HG03095 (cell line): ENCODE data around the gene FRS3.

Source experiments
- ATAC-seq: cut with Tn5 transposase; IDR thresholded peaks from one replicate; pipeline ENCODE4 v1.9.1; 2021; ENCODE audit warnings: moderate library complexity; ENCODE audit not compliant: unreplicated experiment

FRS3 gene

DNA sequence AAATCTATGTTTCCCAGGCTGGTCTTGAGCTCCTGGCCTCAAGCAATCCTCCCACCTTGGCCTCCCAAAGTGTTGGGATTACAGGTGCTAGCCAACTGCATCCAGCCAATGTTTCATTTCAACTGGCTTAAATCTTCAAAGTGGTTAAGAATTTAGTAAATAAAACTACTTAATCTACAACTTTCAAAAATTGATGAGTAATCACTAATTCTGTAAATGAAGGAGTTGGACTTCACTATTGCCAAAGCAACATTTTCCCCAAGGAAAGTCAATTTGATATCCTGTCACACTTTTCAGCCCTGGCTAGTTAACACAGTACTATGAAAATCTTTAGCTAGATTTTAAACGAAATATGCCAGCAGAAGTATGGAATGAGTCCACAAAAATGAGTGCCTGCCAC lies 11.6 kb upstream of the FRS3 start:
- ATAC-seq: no peak

DNA sequence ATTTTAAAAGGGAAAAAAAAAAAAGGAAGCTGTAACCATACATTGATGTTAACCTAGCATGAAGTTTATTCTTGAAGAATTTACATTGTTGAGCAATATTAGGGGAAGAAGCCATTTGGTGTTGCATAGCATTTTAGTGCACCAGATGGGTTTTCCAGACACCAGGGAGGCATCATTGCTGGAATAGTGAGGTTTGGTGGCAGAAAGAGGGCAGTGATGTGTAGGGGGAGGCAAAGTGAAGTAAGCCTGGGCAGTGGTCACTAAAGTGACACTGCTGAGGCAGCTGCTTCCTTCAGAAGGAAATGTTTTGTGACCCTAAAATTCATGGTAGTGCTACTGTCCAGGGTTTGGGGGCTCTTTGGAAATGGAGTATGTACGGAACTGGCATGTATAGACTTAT lies 10.3 kb upstream of the FRS3 start:
- ATAC-seq: no peak

DNA sequence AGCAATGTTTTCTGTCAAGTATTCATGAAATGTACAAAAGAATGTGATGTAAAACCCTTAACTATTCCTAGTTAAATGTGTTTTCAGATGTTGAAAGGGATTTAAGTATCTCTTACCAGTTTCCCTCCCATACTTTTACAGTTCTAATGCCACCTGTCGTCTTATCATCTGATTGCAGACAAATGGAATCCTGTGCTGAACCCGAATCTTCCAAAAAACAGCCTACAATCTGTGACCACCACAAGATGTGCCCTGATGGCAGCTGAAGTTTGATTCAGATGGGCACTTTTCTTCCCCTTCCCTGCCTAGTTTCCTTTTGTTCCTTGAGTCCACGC lies 9.7 kb upstream of the FRS3 start:
- no peak for ATAC-seq

DNA sequence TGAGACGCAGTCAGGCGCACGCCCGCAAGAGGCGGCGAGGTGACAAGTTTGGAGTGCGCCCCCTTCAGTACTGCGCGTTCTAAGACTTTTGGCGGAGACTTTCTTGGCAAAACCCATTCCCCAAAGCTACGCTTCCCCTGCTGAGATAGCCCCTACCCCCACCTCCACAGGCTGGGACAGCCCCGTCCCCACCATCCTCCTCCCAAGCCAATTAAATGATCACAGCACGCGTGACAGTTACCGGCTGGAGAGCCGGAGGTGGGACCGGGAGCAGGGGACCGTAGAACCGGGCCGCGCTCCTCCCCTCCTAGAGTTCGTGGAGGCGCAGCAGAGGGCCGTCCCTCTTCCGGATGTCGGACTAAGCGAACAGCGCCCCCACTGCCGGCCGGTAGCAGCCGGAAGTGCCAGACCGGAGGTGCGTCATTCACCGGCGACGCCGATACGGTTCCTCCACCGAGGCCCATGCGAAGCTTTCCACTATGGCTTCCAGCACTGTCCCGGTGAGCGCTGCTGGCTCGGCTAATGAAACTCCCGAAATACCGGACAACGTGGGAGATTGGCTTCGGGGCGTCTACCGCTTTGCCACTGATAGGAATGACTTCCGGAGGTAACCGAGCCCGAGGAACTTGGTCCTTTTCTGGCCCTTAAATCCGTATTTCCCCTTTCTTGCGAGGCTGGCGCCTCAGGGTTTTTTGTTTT lies 7.7 kb upstream of the FRS3 start, which contains the start of gene TOMM6:
TOMM6 (plus strand) TSS at position 476 of the 699 bp plus-strand sequence; CDS start at position 480, 4 bp downstream.
- peak; percentile 76 for ATAC-seq

DNA sequence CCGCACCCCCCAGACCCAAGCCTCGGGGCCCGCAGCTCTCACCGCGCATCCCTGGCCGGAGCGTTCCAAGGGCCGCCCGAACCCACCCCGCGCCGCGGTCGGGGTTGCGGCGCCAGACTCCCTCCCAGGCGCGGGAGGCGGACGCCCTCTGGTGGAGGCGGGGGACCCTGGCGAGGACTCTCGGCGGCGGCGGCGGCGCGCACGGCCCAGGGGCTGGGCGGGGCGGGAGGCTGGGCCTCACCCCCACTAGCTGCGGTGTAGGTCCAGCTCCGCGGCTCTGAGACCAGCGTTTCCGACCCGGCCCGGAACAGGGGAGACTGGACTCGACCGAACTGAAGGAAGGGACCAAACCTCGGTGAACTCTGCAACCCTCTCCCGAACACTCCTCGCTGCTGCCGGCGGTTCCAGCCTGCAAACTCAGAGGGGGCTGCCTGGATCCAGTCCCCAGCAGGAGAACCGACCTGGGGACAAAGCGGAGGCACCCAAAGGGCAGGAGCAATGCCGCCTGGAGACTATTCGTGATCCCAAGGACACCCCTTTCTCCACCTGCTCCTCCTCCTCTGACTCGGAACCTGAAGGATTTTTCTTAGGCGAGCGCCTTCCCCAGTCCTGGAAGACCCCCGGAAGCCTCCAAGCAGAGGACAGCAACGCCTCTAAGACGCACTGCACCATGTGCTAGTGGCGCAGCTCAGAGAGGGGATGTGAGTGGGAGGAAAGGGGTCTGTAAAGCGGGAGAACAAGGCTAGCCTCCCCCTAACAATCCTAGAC lies 6.9 kb upstream of the FRS3 start:
- peak; percentile 54 for ATAC-seq

DNA sequence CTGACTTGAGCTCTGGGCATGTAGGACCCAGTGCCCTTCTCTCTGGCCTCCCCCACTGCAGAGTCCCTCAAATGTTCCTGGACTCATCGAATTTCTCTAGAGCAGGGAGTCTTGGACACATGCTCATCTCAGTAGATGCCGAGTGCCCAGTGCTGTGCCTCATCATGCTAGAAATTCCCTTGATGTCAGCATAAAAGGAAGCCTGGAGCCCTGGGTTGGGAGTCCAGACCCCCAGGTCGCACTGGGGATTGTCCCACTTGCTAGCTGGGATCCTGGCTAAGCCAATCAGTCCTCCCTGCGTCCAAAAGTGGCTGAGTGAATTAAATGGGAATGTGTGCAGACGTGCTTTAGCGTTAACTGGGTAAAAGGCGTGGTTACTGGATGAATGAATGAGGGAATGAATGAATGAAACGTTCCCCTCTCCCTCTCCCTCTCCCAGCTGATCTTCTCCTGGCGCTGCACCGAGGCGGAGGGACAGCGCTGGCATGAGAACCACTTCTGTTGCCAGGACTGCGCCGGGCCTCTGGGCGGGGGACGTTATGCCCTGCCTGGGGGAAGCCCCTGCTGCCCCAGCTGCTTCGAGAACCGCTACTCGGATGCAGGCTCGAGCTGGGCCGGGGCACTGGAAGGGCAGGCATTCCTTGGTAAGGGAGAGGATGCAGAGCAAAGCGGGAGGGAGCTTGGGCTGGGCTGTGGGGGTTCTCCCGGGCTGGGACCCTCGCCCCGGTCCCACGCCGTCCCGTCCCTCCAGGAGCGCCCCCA lies 6.2 kb upstream of the FRS3 start:
- no peak for ATAC-seq

DNA sequence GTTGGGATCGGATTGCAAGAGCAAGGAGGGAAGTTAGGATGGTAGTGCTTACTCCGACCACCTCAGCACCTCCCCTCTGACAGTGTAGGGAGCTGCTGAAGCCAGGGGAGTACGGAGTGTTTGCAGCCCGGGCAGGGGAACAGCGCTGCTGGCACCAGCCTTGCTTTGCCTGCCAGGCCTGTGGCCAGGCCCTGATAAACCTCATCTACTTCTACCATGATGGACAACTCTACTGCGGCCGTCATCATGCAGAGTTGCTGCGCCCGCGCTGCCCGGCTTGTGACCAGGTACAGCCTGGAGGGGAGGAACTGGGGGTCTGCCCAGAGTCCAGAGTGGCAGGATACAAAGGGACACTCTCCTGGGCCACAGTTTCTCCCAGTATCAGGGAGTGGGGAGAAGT lies 5.6 kb upstream of the FRS3 start:
- ATAC-seq: no peak

DNA sequence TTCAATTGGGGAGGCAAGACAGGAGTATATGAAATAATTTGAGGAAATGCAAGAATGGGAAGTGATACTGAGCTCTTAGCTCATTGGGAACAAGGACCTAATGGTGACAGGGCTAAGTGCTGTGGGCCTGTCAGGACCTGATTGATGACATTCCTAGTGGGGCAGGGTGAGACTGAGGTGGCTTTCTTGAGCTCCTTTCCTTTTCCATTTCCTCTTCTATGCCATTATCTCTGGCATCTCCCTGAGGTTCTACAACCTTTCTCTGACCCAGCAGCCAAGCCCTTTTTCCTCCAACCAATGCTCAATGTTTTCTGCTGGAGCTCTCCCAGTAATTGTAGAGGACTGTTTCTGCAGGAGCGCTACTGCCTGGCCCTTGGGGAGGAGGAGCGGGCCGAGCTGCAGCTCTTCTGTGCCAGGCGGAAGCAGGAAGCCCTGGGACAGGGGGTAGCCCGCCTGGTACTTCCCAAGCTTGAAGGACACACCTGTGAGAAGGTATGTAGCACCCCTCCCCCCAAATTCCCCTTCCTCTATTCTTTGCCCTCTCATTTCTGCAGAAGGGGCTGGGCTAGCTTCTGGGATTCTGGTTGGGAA lies 5.0 kb upstream of the FRS3 start:
- ATAC-seq: no peak

DNA sequence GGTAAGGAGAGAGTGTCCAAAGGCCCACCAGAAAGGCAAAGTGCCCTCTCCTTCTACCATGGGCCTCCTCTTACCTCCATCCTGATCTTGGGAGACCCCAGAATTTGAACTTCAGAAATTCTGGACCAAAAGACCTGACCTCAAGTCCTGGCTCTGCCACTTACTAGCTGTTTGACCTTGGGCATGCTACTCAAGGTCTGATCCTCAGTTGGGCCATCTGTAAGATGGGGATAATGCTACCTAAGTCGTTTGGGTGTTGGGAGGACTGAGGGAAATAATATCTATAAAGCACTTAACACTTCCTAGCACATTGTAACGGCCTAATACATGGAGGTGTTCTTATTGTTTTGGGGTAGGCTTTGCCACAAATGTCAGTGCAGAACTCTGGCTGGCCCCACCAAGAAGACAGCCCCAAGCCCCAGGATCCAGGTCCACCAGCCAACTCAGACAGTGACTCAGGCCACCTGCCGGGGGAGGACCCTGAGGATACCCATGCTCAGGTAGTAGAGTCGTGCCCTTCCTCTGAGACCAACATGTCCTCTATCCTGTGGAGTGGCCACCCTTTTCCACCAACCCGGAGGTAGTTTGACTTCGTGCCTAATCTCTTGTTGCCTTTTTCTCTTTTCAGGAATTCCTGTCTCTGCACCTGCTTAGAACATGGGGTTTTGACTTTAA lies 3.5 kb upstream of the FRS3 start:
- no peak for ATAC-seq

DNA sequence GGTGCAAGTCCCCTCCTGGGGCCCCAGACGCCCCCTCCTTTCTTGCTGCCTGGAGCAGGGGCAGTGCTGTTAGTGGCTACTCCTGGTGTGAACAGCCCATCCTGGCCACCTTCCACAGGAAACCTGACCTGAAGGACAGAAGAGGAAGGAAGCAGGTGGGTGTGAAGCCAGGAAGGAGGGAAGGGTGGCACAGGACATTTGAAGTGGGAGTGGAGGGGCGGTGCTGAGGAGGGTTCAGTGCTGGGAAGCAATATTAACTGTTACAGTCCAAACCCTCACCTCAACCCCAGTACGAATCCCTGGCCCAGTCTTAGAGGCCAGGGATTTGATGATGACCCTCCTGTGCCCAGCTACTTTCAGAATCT lies 1.6 kb upstream of the FRS3 start:
- no peak for ATAC-seq

DNA sequence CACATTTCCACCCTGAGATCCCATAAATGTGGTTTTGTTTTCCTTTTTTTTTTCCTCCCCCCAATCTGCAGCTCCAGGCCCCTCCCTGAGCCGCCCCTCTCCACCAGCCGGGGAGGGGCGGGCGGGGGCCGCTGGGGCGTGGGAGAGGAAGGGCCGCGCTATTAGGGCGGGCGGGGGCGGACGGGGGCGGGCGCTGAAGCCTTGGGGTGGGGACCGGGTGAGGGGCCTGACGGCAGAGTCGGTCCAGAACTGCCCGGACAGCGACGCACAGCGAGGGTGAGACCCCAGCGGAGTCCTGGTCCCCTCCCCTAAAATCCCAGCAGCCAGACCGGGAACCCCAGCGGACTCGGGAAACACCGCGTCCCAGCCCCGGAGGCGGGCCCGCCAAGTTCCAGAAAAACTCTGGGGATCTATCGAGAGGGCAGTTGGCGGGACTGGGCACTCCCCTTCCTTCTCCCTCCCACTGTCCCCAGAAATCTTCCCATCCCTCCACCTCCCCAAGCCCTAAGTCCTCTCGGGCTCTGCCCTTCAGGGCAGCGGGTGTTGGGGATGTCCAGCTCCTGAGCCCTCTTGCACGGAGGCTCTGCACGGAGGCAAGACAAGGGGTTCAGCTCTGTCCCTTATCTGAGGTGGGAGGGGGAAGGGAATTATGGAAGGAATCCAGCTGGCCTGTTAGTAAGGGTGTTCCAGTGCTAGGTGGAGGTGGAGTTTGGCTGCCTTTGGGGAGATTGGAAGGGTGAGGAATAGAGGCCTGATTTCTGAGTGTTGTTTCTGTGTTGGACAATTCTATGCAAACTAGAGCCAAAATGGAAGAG lies 1.1 kb upstream of the FRS3 start, which contains the start of gene PRICKLE4:
PRICKLE4 (plus strand) TSS at position 232 of the 815 bp plus-strand sequence. CDS start 2,692 bp downstream, outside the sequence.
- no peak for ATAC-seq

DNA sequence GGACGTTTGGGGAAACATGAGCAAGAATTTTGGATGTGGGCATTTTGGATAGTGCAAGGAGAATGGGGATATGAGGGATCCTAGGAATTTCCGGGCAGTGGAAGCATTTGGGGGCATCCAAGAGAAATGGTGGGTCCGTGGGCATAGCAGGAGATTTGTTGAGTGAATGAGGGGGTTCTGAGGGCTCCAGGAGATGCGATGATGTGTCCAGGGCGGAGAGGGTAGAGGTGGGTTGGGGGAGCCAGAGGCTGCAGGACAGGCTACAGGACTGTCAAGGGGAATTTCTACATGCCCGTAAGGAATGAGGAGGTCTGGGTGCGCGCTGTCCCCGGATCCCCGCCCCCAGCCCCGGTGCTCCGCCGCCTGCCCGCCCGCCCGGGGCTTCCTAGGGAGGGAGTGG lies 364 bp downstream of the FRS3 start:
- ATAC-seq: no peak

DNA sequence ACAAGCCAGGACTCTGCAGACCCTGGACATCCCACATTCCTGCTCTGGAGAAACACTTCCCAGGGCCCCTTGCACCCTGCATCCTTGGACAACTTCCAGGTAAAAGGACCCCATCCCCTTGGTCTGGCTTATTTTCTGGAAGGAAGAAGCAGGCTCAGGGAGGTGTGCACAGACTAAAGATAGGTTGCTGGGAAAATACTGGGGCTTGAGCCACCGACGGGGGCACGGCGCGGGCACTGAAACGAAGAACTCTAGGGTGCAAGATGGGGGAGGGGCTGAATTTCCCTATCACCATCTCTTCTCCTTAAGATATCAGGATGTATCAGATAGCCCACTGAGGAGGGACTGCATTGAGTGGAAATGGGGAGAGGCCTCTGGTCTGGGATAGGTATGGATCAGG lies 805 bp downstream of the FRS3 start:
- ATAC-seq: no peak

DNA sequence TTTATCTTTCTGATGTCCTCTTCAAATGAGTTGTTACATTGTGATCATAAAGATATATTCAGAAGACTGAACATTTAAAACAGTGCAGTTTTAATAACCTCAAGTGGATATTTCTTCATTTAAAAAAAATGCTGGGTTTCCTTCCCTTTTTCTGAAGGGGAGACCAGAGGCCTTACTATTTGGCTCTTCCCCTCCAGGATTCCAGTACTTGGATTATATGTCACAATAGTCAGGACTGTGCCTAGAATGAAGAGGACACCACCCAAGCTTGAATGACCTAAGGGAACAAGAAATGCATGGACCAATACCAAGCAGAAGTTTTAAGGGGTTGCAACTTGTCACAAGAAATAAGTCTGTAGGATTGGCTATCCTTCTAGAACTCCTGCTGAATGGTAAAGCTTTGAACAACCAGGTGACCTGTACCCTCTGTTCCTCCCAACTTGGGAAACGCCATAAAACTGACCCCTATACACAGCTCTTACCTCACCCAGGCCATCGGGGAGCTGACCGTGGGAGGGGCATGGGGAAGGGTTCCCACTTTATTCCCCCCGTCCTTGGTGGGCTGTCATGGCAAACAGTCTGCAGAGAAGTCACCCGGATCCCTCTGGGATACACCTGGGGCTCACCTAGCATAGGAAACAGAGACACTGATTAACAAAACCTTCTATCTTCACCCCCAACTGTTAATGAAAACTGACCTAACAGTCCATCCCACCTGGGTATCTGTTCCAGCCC lies 2.0 kb downstream of the FRS3 start:
- no peak for ATAC-seq

DNA sequence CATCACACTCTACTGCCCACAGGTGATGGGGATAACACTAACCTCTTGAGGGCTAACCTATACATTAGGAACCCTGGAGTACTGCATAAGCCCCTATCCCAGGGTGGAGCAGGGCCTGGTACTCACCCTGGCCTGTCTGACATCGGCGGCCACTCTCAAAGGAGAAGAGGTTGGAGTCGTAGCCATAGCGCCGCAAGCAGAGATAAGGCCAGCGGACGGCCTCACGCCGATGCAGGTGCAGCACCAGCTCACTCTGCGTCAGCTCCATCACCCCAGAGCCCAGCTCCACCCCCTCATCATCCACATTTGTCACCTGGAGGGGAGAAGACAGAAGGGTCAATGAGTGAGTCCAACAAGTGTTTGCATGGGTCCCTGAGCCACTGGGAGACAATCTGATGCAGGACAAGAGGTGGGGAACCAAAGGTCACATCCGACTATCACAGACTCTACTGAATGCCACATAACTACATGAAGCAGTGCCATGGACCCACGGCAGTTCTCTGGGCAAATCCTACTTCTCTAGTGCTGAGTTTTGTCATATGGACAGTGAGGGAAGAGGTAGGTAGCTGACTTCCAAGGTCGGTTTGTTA lies 4.3 kb downstream of the FRS3 start:
- no peak for ATAC-seq

DNA sequence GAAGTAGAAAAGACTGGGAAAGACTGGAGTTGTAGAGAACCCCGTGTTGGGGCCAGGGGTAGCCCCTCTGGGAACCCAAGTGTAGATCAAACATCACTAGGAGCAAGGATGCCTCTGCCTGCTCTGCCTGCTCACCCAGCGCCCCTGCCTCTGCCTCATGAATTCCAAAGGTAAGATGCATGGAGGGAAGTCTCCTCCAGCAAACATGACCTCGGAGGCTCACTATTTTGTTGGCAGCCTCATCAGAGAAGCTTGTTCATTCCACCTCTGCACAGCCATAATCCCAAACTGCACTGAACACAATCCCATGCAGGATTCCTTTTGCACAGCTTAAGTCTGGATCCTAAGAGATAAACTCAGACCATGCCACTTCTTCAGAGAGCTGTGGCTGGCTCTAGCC lies 4.9 kb downstream of the FRS3 start:
- no peak for ATAC-seq

DNA sequence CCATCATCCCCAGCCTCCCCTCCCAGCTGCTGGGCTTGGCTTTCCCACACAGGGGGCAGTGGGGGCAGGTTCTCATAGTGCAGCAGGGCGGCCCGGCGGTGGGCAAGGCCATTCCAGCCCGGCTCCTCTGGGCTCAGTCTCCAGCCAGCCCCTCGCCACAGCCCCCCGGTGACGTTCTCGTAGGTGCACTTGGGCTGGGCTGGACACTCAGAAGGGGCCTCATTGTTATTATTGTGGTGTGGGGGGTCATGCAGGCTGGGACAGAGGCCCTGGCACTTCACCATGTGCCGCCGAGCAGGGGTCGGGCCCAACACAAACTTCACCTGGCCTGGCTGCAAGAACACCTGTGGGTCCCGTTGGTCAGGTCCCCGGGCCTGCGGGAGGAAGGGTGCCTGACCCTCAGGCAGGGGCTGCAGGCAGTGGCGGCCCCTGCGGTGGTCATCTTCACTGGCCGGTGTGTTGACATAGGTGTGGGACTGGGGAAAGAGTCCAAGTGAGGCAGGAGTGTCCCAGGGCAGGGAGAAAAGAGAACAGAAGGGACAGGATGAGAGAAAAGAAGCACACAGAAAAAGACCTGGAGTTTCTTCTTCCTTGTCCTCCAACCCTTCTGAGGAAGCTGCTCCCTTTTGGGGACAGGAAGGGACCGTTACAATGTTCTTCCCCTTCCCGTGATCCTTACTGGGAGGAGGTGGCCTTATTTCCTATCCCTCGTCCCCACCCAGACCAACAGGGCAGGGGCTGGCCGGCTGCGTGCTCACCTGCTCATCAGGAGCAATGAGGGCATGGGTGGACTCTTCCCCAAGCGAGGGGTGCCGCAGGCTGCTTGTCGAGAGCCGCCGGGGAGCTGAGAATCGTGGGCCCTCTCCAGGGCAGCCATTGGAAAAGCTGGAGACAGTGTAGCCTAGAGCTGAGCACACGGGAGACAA lies 8.4 kb downstream of the FRS3 start:
- no peak for ATAC-seq
